Fibroblast of peridontal ligament (primary cell): ENCODE data around the gene GPRC6A.

Source experiments
- DNase-seq: peaks from one replicate; pipeline ENCODE4 v3.0.0-alpha.2; 2010; ENCODE audit errors: extremely low read depth

Gene GPRC6A

GRCh38 chr6:116779573-116780164 lies 49.2 kb downstream of the GPRC6A start:
- DNase-seq = peak; percentile 70

DNA sequence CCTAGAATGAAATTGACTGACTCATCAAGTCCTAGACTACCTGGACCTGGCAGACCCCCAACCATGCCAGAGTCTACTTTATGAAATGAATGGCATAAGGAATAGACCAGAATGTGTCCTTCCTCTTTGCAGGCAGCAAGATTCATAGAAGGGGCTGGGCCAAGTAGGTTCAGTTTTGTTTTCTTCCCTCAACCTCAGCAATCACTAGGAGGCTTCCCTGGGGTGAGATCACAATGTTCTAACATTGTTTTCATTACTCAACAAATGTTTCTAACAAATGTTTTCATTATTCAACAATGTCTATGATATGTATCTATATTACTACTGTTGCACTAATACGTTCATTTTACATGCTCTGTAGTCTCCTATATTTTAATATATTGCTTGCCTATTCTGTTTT lies 55.0 kb downstream of the GPRC6A start:
- DNase-seq = no peak

- DNase-seq = no peak
Measured at GRCh38 chr6:116772450-116772849, 56.4 kb downstream of the GPRC6A start.

DNA sequence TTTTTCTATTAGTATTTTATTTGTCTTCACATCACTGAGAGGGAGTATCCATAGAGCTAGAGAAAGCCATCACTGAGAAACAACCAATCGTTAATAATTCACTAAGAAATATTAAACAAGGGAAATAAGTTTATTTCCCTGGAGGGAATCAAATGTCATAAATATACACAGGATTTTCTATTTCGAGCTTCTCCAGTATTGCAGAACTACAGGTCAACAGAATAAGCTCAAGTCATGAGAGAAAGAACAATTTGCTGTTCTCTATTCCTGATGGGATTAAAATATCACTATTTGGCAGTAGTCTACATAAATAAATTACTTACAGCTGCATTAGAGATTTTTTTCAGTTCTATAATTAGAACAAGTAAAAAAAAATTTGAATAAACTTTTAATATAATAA lies 61.2 kb downstream of the GPRC6A start:
- peak; percentile 16 for DNase-seq

GRCh38 chr6:116766506-116767176 lies 62.2 kb downstream of the GPRC6A start:
- no peak for DNase-seq

- peak; percentile 33 for DNase-seq
Measured at GRCh38 chr6:116764961-116765841, 63.7 kb downstream of the GPRC6A start, which contains the start of gene FAM162B. FAM162B (minus strand) TSS chr6:116765719; CDS start chr6:116765576, 143 bp downstream.

GRCh38 chr6:116764629-116764960 lies 64.3 kb downstream of the GPRC6A start:
- peak; percentile 40 for DNase-seq

DNA sequence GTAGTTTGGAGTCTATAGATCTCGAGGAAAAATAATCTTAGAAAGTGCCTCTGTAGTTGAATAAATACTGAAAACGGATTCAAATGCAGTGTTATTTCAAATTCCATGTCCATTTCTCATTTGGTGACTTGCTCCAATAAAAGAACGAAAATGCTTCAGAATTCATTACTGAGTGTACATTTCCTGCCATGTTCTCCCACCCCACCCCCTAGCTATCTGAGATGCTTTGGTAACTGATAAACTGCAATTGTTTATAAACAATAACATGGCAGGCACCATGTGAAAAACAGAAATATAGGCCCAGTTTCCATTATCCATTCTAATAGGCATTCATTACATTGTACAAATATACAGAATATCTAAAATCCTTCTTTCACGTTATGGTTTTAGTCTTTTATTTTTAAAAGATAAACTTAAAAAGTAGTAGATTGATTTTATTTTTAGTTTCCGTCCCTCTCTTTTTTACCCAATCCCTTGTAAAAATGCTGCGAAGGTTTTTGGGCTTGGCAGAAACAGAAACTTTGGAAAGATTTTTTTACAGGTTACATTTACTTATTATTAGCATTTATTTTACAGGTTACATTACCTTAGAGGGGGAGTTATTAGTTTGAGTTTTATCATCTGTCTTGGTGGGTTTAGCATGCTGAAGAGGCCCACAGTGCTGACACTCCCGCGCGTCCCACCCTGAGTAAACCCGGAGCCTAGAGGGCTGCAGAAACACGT lies 64.8 kb downstream of the GPRC6A start:
- peak; percentile 45 for DNase-seq

DNA sequence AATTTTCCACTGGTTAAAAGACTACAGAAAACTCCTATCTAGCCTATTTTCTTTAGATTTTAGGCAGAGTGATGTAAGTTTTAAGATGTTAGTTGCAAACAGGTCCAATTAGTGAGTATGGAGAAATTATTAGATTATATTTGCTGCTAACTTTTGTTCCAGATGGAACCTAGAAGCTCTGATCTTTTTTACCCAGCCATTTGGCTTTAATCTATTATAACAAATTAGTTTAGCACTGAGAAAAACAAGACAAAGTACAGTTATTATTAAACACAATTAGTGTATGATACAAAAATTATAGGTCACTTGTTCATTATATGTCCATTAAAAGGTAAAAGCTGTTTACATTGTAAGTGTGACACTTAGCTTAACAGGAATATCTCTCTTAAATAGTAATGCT lies 65.8 kb downstream of the GPRC6A start:
- no peak for DNase-seq

DNA sequence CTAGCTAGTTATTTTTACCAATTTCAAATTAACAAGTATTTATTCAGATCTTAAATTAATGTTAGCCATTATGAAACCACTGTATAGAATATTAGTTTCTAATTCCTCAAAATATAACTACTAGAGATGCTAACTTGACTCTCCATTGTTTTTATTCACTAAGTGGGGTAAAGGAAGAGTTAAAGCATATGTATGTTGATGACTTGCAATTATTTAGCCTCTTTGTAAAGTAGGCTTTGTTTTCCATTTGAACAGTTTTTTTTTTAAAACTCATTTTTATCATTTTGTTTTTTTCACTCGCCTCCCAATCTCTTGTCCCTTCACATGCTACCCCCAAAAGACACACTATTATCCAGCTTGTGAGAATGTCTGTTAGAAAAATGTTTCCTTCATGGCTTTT lies 66.6 kb downstream of the GPRC6A start:
- DNase-seq = no peak

DNA sequence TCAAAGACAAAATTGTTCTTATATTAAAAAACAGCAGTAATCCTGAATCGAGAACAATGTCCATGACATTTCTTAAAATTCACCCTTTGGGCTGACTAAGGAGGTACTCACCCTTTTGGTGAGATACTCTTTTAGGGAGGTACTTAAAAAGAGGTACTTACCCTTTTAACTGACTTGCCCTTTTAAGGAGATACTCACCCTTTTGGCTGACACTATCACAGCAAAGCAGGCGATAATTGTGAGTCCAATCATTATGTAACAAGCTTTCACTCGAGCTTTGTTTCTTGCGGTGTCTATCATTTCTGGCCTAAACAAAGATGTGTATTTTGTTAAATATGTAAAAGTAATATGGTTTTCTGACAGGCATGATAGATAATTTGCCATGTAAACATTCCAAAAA lies 67.1 kb downstream of the GPRC6A start:
- DNase-seq = peak; percentile 5

- DNase-seq = no peak
Measured at GRCh38 chr6:116745176-116745575, 83.7 kb downstream of the GPRC6A start.
